Measurements from ENCODE around the gene CNST.
"Not testable (repeated sequence)": the region's sequence is repeated elsewhere in the genome, so short reads cannot be mapped to it uniquely, and the experiment has no call there.

CNST gene

DNA sequence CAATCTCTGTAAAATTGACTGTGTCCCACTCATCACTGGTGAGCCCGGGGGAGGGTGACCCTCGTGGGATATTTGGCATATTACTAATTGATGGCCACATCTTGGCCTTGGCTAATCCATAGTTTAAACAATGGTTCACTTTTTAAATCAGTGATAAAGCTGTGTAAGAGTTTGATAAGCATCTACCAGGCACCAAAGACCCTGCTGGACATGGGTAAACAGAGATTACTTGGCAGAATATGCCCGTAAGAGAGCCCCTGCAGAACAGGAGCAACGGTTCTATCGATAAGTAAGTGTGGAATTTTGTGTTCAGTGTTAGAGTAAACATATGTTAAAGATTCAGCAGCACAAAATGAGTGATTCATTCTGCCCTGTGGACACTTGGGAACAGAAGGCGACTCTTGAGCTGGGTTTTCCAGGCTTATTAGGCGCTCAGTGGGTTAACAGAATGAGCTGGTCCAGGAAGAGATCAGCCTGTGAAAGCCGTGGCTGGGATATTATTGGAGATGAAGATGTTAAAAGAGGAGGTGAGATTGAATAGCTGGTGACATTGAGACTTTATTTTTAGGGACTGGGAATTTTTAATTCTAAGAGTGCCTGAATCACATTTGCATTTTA is 55.9 kb downstream of the CNST start:
- no peak for DNase-seq (ENCODE audit: low read depth)
- TF ChIP-seq, protein P1, sequence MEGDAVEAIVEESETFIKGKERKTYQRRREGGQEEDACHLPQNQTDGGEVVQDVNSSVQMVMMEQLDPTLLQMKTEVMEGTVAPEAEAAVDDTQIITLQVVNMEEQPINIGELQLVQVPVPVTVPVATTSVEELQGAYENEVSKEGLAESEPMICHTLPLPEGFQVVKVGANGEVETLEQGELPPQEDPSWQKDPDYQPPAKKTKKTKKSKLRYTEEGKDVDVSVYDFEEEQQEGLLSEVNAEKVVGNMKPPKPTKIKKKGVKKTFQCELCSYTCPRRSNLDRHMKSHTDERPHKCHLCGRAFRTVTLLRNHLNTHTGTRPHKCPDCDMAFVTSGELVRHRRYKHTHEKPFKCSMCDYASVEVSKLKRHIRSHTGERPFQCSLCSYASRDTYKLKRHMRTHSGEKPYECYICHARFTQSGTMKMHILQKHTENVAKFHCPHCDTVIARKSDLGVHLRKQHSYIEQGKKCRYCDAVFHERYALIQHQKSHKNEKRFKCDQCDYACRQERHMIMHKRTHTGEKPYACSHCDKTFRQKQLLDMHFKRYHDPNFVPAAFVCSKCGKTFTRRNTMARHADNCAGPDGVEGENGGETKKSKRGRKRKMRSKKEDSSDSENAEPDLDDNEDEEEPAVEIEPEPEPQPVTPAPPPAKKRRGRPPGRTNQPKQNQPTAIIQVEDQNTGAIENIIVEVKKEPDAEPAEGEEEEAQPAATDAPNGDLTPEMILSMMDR (IDR thresholded peaks at IDR 0.05; ENCODE audit: control insufficient read depth, insufficient read depth, low read depth, low read length, missing control alignments): no peak
- H3K4me3 ChIP-seq (ENCODE audit: control insufficient read depth, low read depth, low read length): no peak overlapping the region

DNA sequence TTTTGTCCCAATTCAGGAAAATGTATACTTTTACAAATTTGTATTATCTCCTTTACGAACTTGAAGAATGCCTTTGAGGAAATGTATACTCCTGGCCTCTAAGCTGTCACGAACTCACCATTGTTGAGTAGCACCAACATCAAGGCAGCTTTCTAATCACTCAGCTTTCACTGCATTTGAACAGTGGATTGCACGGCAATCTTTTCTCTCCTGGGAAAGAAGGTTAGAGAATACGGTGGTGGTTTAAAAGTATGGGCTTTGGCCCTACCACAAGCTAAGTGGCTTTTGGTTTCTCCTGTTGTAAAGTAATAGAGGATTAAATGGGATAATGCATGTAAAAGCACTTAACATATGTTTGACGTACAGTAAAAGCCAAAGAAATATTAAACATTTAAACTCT is 57.8 kb downstream of the CNST start:
- no peak overlapping the region for H3K4me3 ChIP-seq (ENCODE audit: control insufficient read depth, low read depth, low read length)
- DNase-seq (ENCODE audit: low read depth): no peak
- TF ChIP-seq, protein P1 (IDR thresholded peaks at IDR 0.05; ENCODE audit: control insufficient read depth, insufficient read depth, low read depth, low read length, missing control alignments): no peak

DNA sequence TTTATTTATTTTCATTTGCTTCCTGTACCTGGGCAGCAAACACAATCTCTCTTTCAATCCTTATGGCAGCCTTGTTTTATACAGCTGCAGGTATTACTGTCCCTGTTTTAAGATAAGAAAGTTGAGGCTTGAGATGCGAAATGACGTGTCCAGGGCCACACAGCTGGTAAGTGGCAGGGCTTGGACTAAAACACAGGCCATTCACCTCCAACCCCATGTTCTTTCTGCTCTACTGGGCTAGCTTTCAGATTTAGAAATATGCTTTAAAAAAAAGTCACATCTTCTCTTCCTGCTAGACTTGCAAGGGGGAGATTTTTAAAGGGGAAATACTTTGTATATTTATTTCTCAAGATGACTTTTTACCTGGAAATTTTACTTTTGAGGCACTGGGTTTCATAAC is 62.8 kb downstream of the CNST start:
- TF ChIP-seq, protein P1 (IDR thresholded peaks at IDR 0.05; ENCODE audit: control insufficient read depth, insufficient read depth, low read depth, low read length, missing control alignments): no peak
- no peak for DNase-seq (ENCODE audit: low read depth)
- no peak overlapping the region for H3K4me3 ChIP-seq (ENCODE audit: control insufficient read depth, low read depth, low read length)

DNA sequence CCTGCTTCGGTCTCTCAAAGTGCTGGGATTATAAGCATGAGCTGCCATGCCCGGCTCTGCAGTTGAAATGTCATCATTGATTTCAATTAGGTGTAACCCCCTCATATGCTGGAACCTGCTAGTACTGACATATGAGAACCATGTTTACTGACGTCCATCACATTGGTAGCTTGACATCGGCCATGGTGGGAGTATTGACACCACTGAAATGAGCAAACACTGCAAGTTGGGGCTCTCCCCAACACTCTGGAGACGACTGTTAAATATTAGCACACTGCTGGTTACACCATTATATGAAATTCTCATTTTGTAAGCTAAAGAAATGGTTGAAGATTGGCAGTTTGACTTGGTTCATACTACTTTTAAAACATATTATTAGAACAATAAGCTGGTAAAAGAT is 63.7 kb downstream of the CNST start:
- TF ChIP-seq, protein P1 (IDR thresholded peaks at IDR 0.05; ENCODE audit: control insufficient read depth, insufficient read depth, low read depth, low read length, missing control alignments): no peak
- DNase-seq (ENCODE audit: low read depth): no peak
- no peak overlapping the region for H3K4me3 ChIP-seq (ENCODE audit: control insufficient read depth, low read depth, low read length)

DNA sequence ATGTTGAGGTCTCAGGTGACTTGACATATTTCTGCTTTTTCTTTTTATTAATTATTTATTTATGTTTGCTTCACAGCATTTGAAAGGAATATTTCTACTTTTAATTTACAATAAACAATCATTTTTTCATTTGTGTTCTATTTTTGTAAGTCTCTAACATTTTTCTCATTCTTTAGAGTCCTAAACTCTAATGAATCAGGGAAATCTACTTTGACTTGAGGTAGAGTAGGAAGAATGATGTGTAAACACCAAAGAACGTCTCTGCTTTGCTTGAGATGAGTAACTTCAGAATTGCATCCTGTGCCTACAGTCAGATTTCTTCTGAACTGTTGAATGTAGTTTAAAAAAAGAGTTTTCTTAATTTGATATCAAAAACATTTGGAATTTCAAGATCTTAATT is 65.2 kb downstream of the CNST start:
- TF ChIP-seq, protein P1 (IDR thresholded peaks at IDR 0.05; ENCODE audit: control insufficient read depth, insufficient read depth, low read depth, low read length, missing control alignments): no peak
- peak; percentile 27 for DNase-seq (ENCODE audit: low read depth)
- no peak overlapping the region for H3K4me3 ChIP-seq (ENCODE audit: control insufficient read depth, low read depth, low read length)

DNA sequence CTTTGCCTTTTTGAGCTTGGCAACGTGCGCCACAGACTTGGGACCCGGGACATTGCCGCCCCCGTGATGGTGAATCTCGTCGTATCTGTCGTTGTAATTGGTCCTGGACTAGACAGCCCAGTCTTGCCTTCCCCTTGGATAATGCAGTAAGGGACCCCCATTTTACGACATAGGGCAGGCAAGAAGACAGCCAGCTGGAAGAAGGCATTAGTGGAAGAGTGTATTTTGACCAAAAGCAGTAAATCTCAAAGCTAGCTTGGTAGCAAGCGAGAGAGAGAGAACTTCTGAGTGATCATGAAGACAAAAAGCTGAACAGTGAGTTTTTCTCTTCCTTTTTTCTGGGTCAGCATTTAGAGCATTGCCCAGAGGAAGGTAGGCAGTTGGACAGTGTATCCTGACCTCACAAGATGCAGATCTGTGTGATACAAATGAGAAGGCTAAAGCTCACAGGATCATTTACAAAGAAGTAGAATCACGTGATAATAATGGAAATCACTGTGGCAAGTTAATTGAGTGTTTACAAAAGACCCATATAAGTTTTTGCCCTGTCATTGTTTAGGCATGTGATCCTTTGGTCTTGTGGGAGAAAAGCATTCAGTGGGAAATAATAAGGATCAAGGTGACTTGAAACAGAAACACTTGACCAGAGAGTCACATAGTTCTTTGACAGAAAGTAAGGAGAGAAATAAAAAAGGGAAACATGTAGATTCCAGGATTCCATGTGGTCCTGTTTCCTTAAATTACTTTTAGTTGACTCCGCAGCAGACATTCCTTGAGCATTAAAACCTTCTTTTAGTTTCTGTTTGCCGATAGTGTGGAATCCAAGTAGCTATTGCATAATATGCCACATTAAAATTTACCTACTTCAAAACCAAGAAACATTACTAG is 66.3 kb downstream of the CNST start:
- H3K4me3 ChIP-seq (ENCODE audit: control insufficient read depth, low read depth, low read length): no peak overlapping the region
- TF ChIP-seq, protein P1 (IDR thresholded peaks at IDR 0.05; ENCODE audit: control insufficient read depth, insufficient read depth, low read depth, low read length, missing control alignments): no peak
- DNase-seq (ENCODE audit: low read depth): peak; percentile 90

DNA sequence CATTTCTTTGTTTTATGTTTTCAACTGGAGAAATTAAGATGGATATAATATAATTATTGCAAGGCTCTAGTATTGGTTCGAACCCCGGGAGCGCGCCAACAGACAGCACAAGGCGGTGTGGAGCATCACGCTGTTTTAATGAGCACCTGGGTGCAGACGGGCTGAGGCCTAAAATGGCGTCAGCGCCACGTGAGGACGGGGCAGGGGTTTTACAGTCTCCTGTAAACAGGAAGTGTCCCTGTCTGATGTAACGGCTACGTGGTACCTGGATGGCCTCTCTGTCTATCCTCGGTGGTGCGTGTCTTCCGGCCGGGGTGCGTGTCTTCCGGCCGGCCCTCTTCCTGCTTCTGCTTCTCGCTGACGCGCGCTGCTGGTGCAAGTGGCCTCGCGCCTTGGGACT is 68.4 kb downstream of the CNST start:
- not testable (repeated sequence) for DNase-seq (ENCODE audit: low read depth); H3K4me3 ChIP-seq (ENCODE audit: control insufficient read depth, low read depth, low read length)
